GM18505 (cell line): ENCODE data around the gene C12orf43.

Experiments used
- ATAC-seq: cut with Tn5 transposase; IDR thresholded peaks from one replicate; pipeline ENCODE4 v1.9.1; 2021; ENCODE audit not compliant: unreplicated experiment
- POLR2A ChIP-seq: IDR thresholded peaks from 4 replicates; pipeline ENCODE4 v1.6.1; 2011; ENCODE audit warnings: borderline replicate concordance; ENCODE audit not compliant: insufficient read depth, insufficient read length; ENCODE audit errors: extremely low read depth

Gene C12orf43

DNA sequence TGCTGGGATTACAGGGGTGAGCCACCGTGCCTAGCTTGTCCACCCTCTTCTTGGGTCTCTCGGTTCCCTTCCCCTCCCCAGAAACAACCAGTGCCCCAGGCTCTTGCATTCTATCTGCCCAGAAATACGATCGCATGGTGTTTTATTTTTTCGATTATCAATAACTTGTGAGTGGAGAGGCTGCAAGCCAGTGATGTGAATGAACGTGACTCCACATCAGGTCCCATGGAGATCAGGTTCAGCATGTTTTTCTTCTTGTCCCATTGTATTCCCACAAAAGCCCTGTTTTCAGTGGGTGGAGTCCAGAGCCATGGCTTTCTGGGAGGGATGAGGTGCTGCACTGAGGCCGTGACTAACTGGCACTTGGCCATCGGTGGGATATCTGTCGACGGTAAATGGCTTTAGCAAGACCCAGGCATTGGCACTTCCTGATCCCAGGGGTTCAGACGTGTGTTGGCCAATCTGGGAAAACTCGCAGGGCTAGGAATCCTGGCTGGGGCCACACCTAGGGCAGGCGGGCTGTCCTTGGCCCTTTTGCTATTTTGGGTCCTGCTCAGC is 50.7 kb downstream of the C12orf43 start:
- TF ChIP-seq POLR2A, result no peak
- ATAC-seq, result no peak

GRCh38 chr12:120964298-120964697 is 52.0 kb downstream of the C12orf43 start:
- ATAC-seq, result no peak
- TF ChIP-seq POLR2A, result no peak

DNA sequence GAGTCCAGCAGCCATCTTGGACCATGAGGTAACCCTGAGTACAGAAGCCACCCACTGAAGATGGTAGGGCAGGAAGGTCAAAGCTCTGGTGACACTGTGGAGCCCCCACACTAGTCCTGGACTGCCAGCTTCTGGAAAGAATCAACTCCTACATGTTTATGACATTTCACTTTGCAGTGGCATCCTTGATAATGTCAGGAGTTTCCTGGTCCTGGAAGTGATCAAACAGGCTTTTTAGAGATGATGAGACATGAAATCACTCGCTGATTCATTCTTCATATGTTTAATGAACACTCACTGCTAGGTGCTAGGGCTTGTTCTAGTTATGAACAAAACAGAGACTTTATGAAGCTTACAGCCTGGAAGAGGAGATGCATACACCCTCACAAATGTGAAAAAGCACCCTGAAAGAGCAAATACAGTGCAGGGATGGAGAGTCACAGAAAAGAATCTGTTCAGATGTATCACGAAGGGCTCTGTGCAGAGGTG is 53.7 kb downstream of the C12orf43 start:
- no peak for TF ChIP-seq POLR2A
- no peak for ATAC-seq

- ATAC-seq, result no peak
- TF ChIP-seq POLR2A, result no peak
These were observed 54.4 kb downstream of the C12orf43 start for GRCh38 chr12:120961604-120962531.

GRCh38 chr12:120960657-120961056 is 55.6 kb downstream of the C12orf43 start:
- ATAC-seq, result no peak
- no peak for TF ChIP-seq POLR2A

- TF ChIP-seq POLR2A, result no peak
- ATAC-seq, result no peak
These were observed 57.0 kb downstream of the C12orf43 start for GRCh38 chr12:120959111-120959878.

GRCh38 chr12:120956579-120957300 is 59.5 kb downstream of the C12orf43 start:
- ATAC-seq, result no peak
- no peak for TF ChIP-seq POLR2A

GRCh38 chr12:120955232-120955631 is 61.1 kb downstream of the C12orf43 start:
- TF ChIP-seq POLR2A, result no peak
- no peak for ATAC-seq

GRCh38 chr12:120950807-120951206 is 65.5 kb downstream of the C12orf43 start:
- TF ChIP-seq POLR2A, result no peak
- ATAC-seq, result no peak
